AG04450 (cell line): ENCODE results near the gene SPEG. TPM values are rescaled to one million over a fixed set of nuclear protein-coding genes. Genes with fewer than 3 reads are reported as not detected.

Experiments
- CTCF ChIA-PET: fragments of 300-600, 350-600 bp; formaldehyde crosslinking; extraction: SDS; loops from one replicate; lab custom pipeline; 2022; ENCODE audit warnings: antibody characterized with exemption, inconsistent platforms; lab: Charles Lee
- POLR2A ChIA-PET: fragments of 350-600 bp; formaldehyde crosslinking; extraction: SDS; loops from one replicate; lab custom pipeline; 2021; ENCODE audit warnings: antibody characterized with exemption, inconsistent platforms; lab: Yijun Ruan, JAX
- DNase-seq: peaks from one replicate; pipeline ENCODE4 v3.0.0-alpha.2; 2011; ENCODE audit warnings: low read depth, low spot score
- H3K27ac ChIP-seq: one replicate; pipeline ENCODE4 v1.5.1; 2012; ENCODE audit warnings: low read depth, low read length, control low read depth
- H3K27me3 ChIP-seq: one replicate; pipeline ENCODE4 v1.6.0; 2012; ENCODE audit warnings: low read length; ENCODE audit not compliant: control insufficient read depth, insufficient read depth
- H3K4me3 ChIP-seq: 2 replicates; pipeline ENCODE4 v1.5.1; 2011; ENCODE audit warnings: mild to moderate bottlenecking, low read depth, low read length, control low read depth
- H3K9me3 ChIP-seq: 2 replicates; pipeline ENCODE4 v1.5.1; 2012; ENCODE audit warnings: low read length; ENCODE audit not compliant: control insufficient read depth, insufficient read depth
- CTCF ChIP-seq: IDR thresholded peaks from 2 replicates; pipeline ENCODE4 v1.5.1; 2011; ENCODE audit warnings: low read depth, low read length, control low read depth, inconsistent platforms
- polyA plus RNA-seq: library from polyadenylated mRNA; depleted of rRNA; stranded (reverse); fragments of >200 nt; gene quantifications from 2 replicates; pipeline ENCODE4 v1.2.3, GENCODE V29; 2011

SPEG gene
- polyA plus RNA-seq, 1 experiment, result 28.0 TPM

- ChIA-PET POLR2A (interaction anchor here (0.5 to 1.3 kb wide), 6 partner anchors 9 to 124 kb away, joined by 3 to 5 read pairs (median 4); partner anchors contain the start of genes DNPEP and GMPPA), CTCF (interaction anchor here (0.6 to 4.5 kb wide), 5 partner anchors 14 to 105 kb away, joined by 3 to 97 read pairs (median 4); no protein-coding TSS in a partner anchor)
- Histone ChIP-seq H3K9me3 (peaks cover 8% of the 10 kb centered on the region), H3K27ac (no peak overlapping the region), H3K4me3 (no peak overlapping the region), H3K27me3 (peaks cover 25% of the 10 kb centered on the region)
- TF ChIP-seq CTCF, result no peak
- DNase-seq, result no peak
Observed at GRCh38 chr2:219507581-219508443, 73.2 kb downstream of the SPEG start.

GRCh38 chr2:219508444-219508734, 73.7 kb downstream of the SPEG start:
- DNase-seq, result no peak
- POLR2A ChIA-PET, result interaction anchor here (0.6 to 1.3 kb wide), 4 partner anchors 10 to 125 kb away, joined by 3 to 5 read pairs (median 4); partner anchors contain the start of gene GMPPA
- peaks cover 31% of the 10 kb centered on the region for H3K27me3 ChIP-seq
- no peak overlapping the region for H3K4me3 ChIP-seq
- no peak for TF ChIP-seq CTCF
- H3K9me3 ChIP-seq, result peaks cover 8% of the 10 kb centered on the region
- H3K27ac ChIP-seq, result no peak overlapping the region
- CTCF ChIA-PET, result interaction anchor here (0.7 to 4.5 kb wide), 5 partner anchors 9 to 105 kb away, joined by 3 to 97 read pairs (median 4); partner anchors contain the start of gene GMPPA

GRCh38 chr2:219508971-219509779, 74.5 kb downstream of the SPEG start:
- Histone ChIP-seq H3K4me3 (no peak overlapping the region), H3K27ac (no peak overlapping the region), H3K9me3 (peaks cover 8% of the 10 kb centered on the region), H3K27me3 (peaks cover 39% of the 10 kb centered on the region)
- no peak for TF ChIP-seq CTCF
- ChIA-PET CTCF (interaction anchor here (0.7 to 4.5 kb wide), 19 partner anchors 10 to 112 kb away, joined by 3 to 97 read pairs (median 7); partner anchors contain the start of gene GMPPA), POLR2A (interaction anchor here (0.6 to 2.0 kb wide), 4 partner anchors 11 to 126 kb away, joined by 3 to 18 read pairs (median 4); partner anchors contain the start of gene GMPPA)
- no peak for DNase-seq

- peak; percentile 79 for TF ChIP-seq CTCF
- Histone ChIP-seq H3K4me3 (peak overlapping the region; percentile 37), H3K27ac (no peak overlapping the region), H3K27me3 (peaks cover 46% of the 10 kb centered on the region), H3K9me3 (peaks cover 8% of the 10 kb centered on the region)
- CTCF ChIA-PET, result interaction anchor here (0.6 to 4.5 kb wide), 31 partner anchors 11 to 301 kb away, joined by 3 to 97 read pairs (median 5); partner anchors contain the start of gene GMPPA
- no peak for DNase-seq
- POLR2A ChIA-PET, result interaction anchor here (0.6 to 2.0 kb wide), 5 partner anchors 10 to 15 kb away, joined by 3 to 18 read pairs (median 3); partner anchors contain the start of gene GMPPA
Observed at GRCh38 chr2:219509780-219510511, 75.3 kb downstream of the SPEG start.
